ENCODE data around the gene UPF2.
A peak's percentile ranks its signal among the peaks of the same experiment; 100 is the strongest.

- TF ChIP-seq CTCF (IDR thresholded peaks at IDR 0.05; ENCODE audit: low read depth, low read length, missing input control) (peak; percentile 92), EGR1 (IDR thresholded peaks at IDR 0.05; ENCODE audit: low read depth in 2 of 2) (peak; percentile 45 to 77), YY1 (IDR thresholded peaks at IDR 0.05) (peak; percentile 16), REST (IDR thresholded peaks at IDR 0.05) (no peak), GABPA (IDR thresholded peaks at IDR 0.05 in 1 of 2, conservative IDR thresholded peaks at IDR 0.05 in 1 of 2) (no peak), HNF4A (conservative IDR thresholded peaks at IDR 0.05) (peak in 1 of 2 donors; percentile 42), ZBTB33 (IDR thresholded peaks at IDR 0.05) (peak; percentile 16), RAD21 (IDR thresholded peaks at IDR 0.05) (peak; percentile 97 to 100), RXRA (IDR thresholded peaks at IDR 0.05) (peak; percentile 49 to 58), MAX (IDR thresholded peaks at IDR 0.05) (peak; percentile 42), TAF1 (conservative IDR thresholded peaks at IDR 0.05) (no peak), NR2F2 (IDR thresholded peaks at IDR 0.05) (no peak)
Measured at GRCh38 chr10:11986593-11987216, 55.9 kb downstream of the UPF2 start.
